Measurements from ENCODE around the gene ADAMTSL1.

DNA sequence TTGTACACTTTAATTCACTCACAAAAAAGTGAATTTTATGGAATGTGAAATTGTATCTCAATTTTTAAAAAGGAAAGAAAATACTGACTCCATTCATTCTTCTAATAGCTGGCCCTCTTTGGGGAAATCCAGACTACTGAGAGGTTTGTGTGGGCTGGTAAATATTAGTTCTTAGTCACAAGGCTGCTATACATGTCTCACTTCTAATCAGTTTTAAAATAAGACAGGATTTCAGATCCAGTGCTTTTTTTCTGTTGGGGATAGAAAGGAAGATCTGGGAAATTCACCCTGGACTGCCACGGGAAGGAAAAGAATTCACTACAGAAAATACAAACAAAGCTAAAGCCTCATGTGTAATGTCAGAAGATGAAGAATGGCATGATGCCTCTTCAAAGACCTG is 32.7 kb upstream of the ADAMTSL1 start:
- TF ChIP-seq SP1 (IDR thresholded peaks at IDR 0.05) (no peak), BHLHE40 (IDR thresholded peaks at IDR 0.05; ENCODE audit: borderline replicate concordance) (no peak), FOXM1 (IDR thresholded peaks at IDR 0.05; ENCODE audit: borderline replicate concordance) (no peak), ARNT (IDR thresholded peaks at IDR 0.05) (no peak), FOXK2 (IDR thresholded peaks at IDR 0.05) (no peak), CTBP1 (IDR thresholded peaks at IDR 0.05; ENCODE audit: borderline replicate concordance) (no peak), FOXA1 (IDR thresholded peaks at IDR 0.05) (no peak), LEF1 (IDR thresholded peaks at IDR 0.05; ENCODE audit: borderline replicate concordance) (no peak), HDGF (IDR thresholded peaks at IDR 0.05; ENCODE audit: borderline replicate concordance) (no peak), SUZ12 (IDR thresholded peaks at IDR 0.05) (no peak)

All from HEK293T (cell line).